T-helper 1 cell treated with Interleukin-12 subunit alpha and Interleukin-12 subunit beta and Interleukin-4 antibody, amounts not matched to agents 30 μg/mL and 1 μg/mL, for 36 hours (primary cell): ENCODE measurements around the gene EPB41L2.
"Not testable (repeated sequence)": the region's sequence is repeated elsewhere in the genome, so short reads cannot be mapped to it uniquely, and the experiment has no call there.

ENCODE experiments used
- H3K27ac Mint-ChIP-seq: one replicate; pipeline ENCODE4 v1.8.0; 2021; ENCODE audit warnings: mild to moderate bottlenecking, mixed read lengths
- H3K27me3 Mint-ChIP-seq: one replicate; pipeline ENCODE4 v1.8.0; 2021; ENCODE audit warnings: low read depth, mixed read lengths
- H3K36me3 Mint-ChIP-seq: one replicate; pipeline ENCODE4 v1.8.0; 2021; ENCODE audit warnings: low read depth, mixed read lengths
- H3K4me1 Mint-ChIP-seq: one replicate; pipeline ENCODE4 v1.8.0; 2021; ENCODE audit warnings: low read depth, mixed read lengths
- H3K4me3 Mint-ChIP-seq: one replicate; pipeline ENCODE4 v1.8.0; 2021; ENCODE audit warnings: mild to moderate bottlenecking, moderate library complexity, mixed read lengths
- H3K9me3 Mint-ChIP-seq: one replicate; pipeline ENCODE4 v1.8.0; 2021; ENCODE audit warnings: mixed read lengths

The EPB41L2 gene

GRCh38 chr6:131013495-131013894 is 49.5 kb downstream of the EPB41L2 start:
- peaks cover 19% of the 10 kb centered on the region for H3K9me3 Mint-ChIP-seq
- H3K36me3 Mint-ChIP-seq: peaks cover 5% of the 10 kb centered on the region
- H3K27me3 Mint-ChIP-seq: no peaks in the 10 kb centered on the region
- no peaks in the 10 kb centered on the region for H3K4me1 Mint-ChIP-seq
- no peak overlapping the region for H3K4me3 Mint-ChIP-seq
- no peak overlapping the region for H3K27ac Mint-ChIP-seq

GRCh38 chr6:131009790-131010189 is 53.3 kb downstream of the EPB41L2 start:
- no peaks in the 10 kb centered on the region for H3K27me3 Mint-ChIP-seq
- peaks cover 9% of the 10 kb centered on the region for H3K36me3 Mint-ChIP-seq
- H3K9me3 Mint-ChIP-seq: peaks cover 35% of the 10 kb centered on the region
- no peak overlapping the region for H3K27ac Mint-ChIP-seq
- H3K4me1 Mint-ChIP-seq: no peaks in the 10 kb centered on the region
- H3K4me3 Mint-ChIP-seq: no peak overlapping the region

- not testable (repeated sequence) for H3K36me3 Mint-ChIP-seq, H3K27ac Mint-ChIP-seq, H3K27me3 Mint-ChIP-seq, H3K4me1 Mint-ChIP-seq, H3K4me3 Mint-ChIP-seq
- peaks cover 35% of the 10 kb centered on the region for H3K9me3 Mint-ChIP-seq
These were observed 54.1 kb downstream of the EPB41L2 start for GRCh38 chr6:131008965-131009364.

GRCh38 chr6:131007964-131008363 is 55.1 kb downstream of the EPB41L2 start:
- H3K4me1 Mint-ChIP-seq, H3K27ac Mint-ChIP-seq, H3K36me3 Mint-ChIP-seq, H3K27me3 Mint-ChIP-seq, H3K4me3 Mint-ChIP-seq: not testable (repeated sequence)
- peaks cover 35% of the 10 kb centered on the region for H3K9me3 Mint-ChIP-seq

- Mint-ChIP-seq H3K36me3 (peaks cover 9% of the 10 kb centered on the region), H3K27ac (no peak overlapping the region), H3K9me3 (peaks cover 35% of the 10 kb centered on the region)
These were observed 55.8 kb downstream of the EPB41L2 start for GRCh38 chr6:131007286-131007685.

GRCh38 chr6:131005439-131006016 is 57.5 kb downstream of the EPB41L2 start:
- no peak overlapping the region for H3K4me3 Mint-ChIP-seq
- no peak overlapping the region for H3K27ac Mint-ChIP-seq
- H3K4me1 Mint-ChIP-seq: no peaks in the 10 kb centered on the region
- no peaks in the 10 kb centered on the region for H3K27me3 Mint-ChIP-seq
- H3K36me3 Mint-ChIP-seq: peaks cover 9% of the 10 kb centered on the region
- peaks cover 30% of the 10 kb centered on the region for H3K9me3 Mint-ChIP-seq

More at GRCh38 chr6:131007286-131007685, 55.8 kb downstream of the EPB41L2 start:
- Mint-ChIP-seq H3K27me3 (no peaks in the 10 kb centered on the region), H3K4me1 (no peaks in the 10 kb centered on the region), H3K4me3 (no peak overlapping the region)

GRCh38 chr6:131004936-131005335 is 58.1 kb downstream of the EPB41L2 start:
- H3K36me3 Mint-ChIP-seq: peaks cover 9% of the 10 kb centered on the region
- no peak overlapping the region for H3K4me3 Mint-ChIP-seq
- no peak overlapping the region for H3K27ac Mint-ChIP-seq
- peaks cover 29% of the 10 kb centered on the region for H3K9me3 Mint-ChIP-seq
- H3K27me3 Mint-ChIP-seq: no peaks in the 10 kb centered on the region
- no peaks in the 10 kb centered on the region for H3K4me1 Mint-ChIP-seq

GRCh38 chr6:131004387-131004755 is 58.7 kb downstream of the EPB41L2 start:
- Mint-ChIP-seq H3K9me3 (peaks cover 23% of the 10 kb centered on the region), H3K4me1 (no peaks in the 10 kb centered on the region), H3K27ac (no peak overlapping the region), H3K4me3 (no peak overlapping the region), H3K36me3 (peaks cover 6% of the 10 kb centered on the region), H3K27me3 (no peaks in the 10 kb centered on the region)

- Mint-ChIP-seq H3K4me1 (no peaks in the 10 kb centered on the region), H3K4me3 (no peak overlapping the region), H3K27me3 (no peaks in the 10 kb centered on the region), H3K27ac (no peak overlapping the region), H3K36me3 (peaks cover 5% of the 10 kb centered on the region), H3K9me3 (peaks cover 18% of the 10 kb centered on the region)
These were observed 59.3 kb downstream of the EPB41L2 start for GRCh38 chr6:131003488-131004386.

- Mint-ChIP-seq H3K27me3 (no peaks in the 10 kb centered on the region), H3K9me3 (peaks cover 11% of the 10 kb centered on the region)
These were observed 60.4 kb downstream of the EPB41L2 start for GRCh38 chr6:131002661-131002980.

GRCh38 chr6:131001945-131002660 is 60.9 kb downstream of the EPB41L2 start:
- Mint-ChIP-seq H3K27me3 (no peaks in the 10 kb centered on the region), H3K27ac (no peak overlapping the region), H3K4me3 (no peak overlapping the region), H3K9me3 (peaks cover 6% of the 10 kb centered on the region), H3K4me1 (no peaks in the 10 kb centered on the region), H3K36me3 (peaks cover under 1% of the 10 kb centered on the region)

More at GRCh38 chr6:131002661-131002980, 60.4 kb downstream of the EPB41L2 start:
- H3K36me3 Mint-ChIP-seq: peaks cover 4% of the 10 kb centered on the region
- no peak overlapping the region for H3K27ac Mint-ChIP-seq
- H3K4me3 Mint-ChIP-seq: no peak overlapping the region
- H3K4me1 Mint-ChIP-seq: no peaks in the 10 kb centered on the region

- Mint-ChIP-seq H3K27me3 (no peaks in the 10 kb centered on the region), H3K36me3 (no peaks in the 10 kb centered on the region), H3K27ac (no peak overlapping the region), H3K9me3 (no peaks in the 10 kb centered on the region), H3K4me3 (no peak overlapping the region), H3K4me1 (no peaks in the 10 kb centered on the region)
These were observed 61.8 kb downstream of the EPB41L2 start for GRCh38 chr6:131001111-131001736.

- Mint-ChIP-seq H3K36me3 (no peaks in the 10 kb centered on the region), H3K4me1 (no peaks in the 10 kb centered on the region), H3K9me3 (no peaks in the 10 kb centered on the region), H3K27me3 (no peaks in the 10 kb centered on the region), H3K27ac (no peak overlapping the region), H3K4me3 (no peak overlapping the region)
These were observed 62.5 kb downstream of the EPB41L2 start for GRCh38 chr6:131000544-131000943.

GRCh38 chr6:130997061-130997753 is 65.8 kb downstream of the EPB41L2 start:
- Mint-ChIP-seq H3K27ac (no peak overlapping the region), H3K4me3 (no peak overlapping the region), H3K9me3 (no peaks in the 10 kb centered on the region), H3K36me3 (no peaks in the 10 kb centered on the region), H3K27me3 (no peaks in the 10 kb centered on the region), H3K4me1 (no peaks in the 10 kb centered on the region)
